ENCODE data around the gene ADAM17.
A peak's percentile ranks its signal among the peaks of the same experiment; 100 is the strongest.
"Not testable (repeated sequence)": the region's sequence is repeated elsewhere in the genome, so short reads cannot be mapped to it uniquely, and the experiment has no call there.

ADAM17 gene

GRCh38 chr2:9519250-9519649 is 36.4 kb downstream of the ADAM17 start:
- no peak for DNase-seq (ENCODE audit: low spot score)

DNA sequence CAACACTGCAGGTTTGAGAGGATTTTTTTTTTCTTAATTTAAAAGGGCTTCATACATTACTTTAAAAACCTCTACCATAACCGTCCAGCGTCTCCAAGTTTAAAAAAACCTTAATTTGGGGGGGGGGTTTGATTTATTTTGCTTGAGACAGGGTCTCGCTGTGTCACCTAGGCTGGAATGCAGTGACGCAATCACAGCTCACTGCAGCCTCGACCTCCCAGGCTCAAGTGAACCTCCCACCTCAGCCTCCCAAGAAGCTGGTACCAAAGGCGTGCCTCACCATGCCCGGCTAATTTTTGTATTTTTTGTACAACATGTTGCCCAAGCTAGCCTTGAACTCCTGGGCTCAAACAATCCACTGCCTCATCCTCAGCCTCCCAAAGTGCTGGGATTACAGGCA is 36.9 kb downstream of the ADAM17 start:
- no peak for DNase-seq (ENCODE audit: low spot score)

- DNase-seq (ENCODE audit: low spot score): no peak
These were observed 37.5 kb downstream of the ADAM17 start for GRCh38 chr2:9518163-9518562.

DNA sequence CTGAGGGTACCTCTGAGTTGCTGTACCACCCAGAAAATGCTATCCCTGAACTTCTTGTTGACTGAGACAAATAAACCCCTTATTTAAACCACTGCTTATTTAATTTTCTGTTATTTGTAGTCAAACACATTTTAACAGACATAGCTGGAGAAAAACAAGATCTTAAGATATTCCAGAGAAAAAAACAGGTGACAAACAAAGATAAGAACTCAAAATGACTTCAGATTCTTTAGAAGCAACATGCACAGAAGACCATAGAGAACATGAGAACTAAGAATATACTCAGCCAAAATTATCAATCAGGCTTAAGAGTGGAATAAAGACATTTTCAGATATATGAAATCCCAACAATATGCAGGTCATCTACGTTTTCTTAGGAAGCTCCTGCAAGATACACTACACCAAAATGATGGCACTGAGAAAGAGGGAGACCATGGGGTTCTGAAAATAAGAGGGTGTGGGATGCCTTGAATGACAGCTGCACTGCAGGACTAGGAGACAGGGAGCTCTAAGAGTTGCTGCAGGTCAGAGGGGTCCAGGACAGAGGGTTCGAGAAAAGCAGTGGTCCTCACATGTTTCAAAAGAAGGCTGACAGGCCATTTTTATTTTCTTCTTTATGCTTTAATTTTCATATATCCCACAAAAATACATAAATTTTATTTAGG is 38.4 kb downstream of the ADAM17 start:
- DNase-seq (ENCODE audit: low spot score): no peak

DNA sequence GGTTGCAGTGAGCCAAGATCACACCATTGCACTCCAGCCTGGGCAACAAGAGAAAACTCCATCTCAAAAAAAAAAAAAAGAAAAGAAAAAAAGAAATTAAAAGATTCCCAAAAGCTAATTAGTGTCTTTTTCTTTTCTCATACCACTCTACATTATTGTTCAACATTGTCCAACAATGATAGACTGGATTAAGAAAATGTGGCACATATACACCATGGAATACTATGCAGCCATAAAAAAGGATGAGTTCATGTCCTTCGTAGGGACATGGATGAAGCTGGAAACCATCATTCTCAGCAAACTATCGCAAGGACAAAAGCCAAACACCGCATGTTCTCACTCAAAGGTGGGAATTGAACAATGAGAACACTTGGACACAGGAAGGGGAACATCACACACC is 41.7 kb downstream of the ADAM17 start:
- not testable (repeated sequence) for DNase-seq (ENCODE audit: low spot score)

- DNase-seq (ENCODE audit: low spot score): no peak
These were observed 46.7 kb downstream of the ADAM17 start for GRCh38 chr2:9508931-9509330.

DNA sequence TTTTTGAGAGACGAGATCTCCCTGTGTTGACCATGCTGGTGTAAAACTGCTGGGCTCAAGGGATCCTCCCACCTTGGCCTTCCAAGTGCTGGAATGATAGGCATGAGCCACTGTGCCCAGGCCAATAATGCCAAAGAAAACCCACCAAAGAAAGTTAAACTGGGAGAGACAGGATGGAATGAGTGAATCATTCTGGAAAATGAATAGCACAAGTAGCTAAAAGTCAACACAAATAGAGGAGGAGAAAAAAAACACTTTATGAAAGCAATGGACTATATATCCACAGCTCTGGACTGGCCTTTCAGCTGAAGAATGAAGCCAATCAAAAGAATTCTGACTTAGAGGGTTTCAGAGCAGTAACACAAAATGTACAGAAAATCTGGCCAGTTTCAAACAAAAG is 57.4 kb downstream of the ADAM17 start:
- no peak for DNase-seq (ENCODE audit: low spot score)

DNA sequence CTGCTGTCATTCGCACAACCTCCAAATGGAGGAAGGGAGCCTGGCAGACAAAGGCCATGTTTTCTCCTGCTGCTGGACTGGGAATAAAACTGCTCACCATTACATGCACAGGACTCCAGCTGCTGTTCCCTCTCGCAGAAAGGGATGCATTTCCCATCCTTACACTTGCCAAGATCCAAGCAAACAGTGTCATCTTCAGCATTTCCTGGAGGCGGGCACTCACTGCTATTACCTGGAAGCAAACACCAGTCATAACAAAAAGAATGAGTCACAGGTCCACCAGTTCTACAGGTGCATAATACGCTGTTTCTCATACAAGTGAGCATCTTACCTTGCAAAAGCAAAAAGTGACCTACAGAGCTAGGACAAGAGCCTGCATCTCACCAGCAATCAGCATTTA is 58.6 kb downstream of the ADAM17 start:
- DNase-seq (ENCODE audit: low spot score): no peak

GRCh38 chr2:9494081-9494480 is 61.5 kb downstream of the ADAM17 start:
- DNase-seq (ENCODE audit: low spot score): no peak

- no peak for DNase-seq (ENCODE audit: low spot score)
These were observed 62.2 kb downstream of the ADAM17 start for GRCh38 chr2:9493478-9493877.

- no peak for DNase-seq (ENCODE audit: low spot score)
These were observed 62.7 kb downstream of the ADAM17 start for GRCh38 chr2:9492927-9493326.

DNA sequence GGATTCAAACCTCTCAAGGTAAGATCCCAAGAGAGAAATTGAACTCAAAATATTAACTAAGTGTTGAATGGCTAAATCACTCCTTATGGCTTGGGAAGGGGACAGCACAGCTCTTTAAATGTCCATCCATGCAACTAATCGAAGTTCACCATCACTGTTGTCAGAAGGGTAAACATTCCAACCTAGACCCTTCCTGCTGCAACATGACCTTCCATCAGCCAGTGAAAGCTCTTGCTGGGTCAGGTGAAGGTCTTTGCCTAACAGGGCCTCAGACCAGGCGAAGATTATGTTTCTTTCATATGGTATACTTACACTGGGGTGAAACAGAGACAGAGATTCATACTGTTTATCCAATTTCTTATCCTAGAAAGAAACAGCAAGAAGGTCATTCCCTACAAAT is 64.8 kb downstream of the ADAM17 start:
- no peak for DNase-seq (ENCODE audit: low spot score)

- DNase-seq (ENCODE audit: low spot score): no peak
These were observed 66.8 kb downstream of the ADAM17 start for GRCh38 chr2:9488583-9489547.

DNA sequence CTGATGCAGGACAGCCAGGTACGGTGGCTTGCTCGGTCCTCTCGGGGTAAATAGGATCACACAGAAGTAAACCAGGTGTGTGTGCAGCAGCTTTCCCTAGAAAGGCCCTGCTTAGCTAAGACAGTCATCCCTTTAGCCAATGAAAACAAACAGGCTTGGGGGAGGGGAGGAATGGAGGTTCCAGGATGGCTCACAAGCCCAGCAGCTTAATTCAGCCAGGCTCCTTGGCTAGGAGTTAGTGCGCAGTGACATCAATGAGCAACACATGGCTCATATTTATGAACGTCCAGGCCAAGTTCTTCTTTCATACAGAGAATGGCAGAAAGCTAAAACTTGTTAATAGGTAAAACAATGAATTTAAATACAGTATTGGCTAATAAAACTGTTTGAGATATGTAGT is 71.1 kb downstream of the ADAM17 start:
- no peak for DNase-seq (ENCODE audit: low spot score)

- no peak for DNase-seq (ENCODE audit: low spot score)
These were observed 72.5 kb downstream of the ADAM17 start for GRCh38 chr2:9483107-9483506.

- DNase-seq (ENCODE audit: low spot score): no peak
These were observed 75.5 kb downstream of the ADAM17 start for GRCh38 chr2:9480157-9480556.

DNA sequence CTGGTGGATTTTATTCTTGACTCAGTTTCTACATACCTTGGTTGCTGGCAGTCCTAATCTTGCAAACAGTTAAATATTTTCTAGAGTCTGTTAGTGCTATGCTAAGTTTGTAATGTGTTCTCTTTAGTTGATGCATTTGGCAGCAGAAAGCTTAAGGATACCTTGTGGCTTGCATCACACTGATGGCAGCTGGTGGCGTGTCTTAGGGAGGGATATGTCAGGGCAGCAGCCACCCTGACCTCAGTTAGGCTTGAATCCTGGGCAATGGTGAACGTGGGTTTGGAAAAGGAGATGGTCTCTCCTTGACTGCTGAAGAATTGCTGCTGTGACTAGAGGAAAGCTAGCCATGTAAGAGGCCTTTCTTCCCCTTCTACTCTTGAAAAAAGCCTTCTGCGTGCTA is 77.1 kb downstream of the ADAM17 start:
- DNase-seq (ENCODE audit: low spot score): no peak

DNA sequence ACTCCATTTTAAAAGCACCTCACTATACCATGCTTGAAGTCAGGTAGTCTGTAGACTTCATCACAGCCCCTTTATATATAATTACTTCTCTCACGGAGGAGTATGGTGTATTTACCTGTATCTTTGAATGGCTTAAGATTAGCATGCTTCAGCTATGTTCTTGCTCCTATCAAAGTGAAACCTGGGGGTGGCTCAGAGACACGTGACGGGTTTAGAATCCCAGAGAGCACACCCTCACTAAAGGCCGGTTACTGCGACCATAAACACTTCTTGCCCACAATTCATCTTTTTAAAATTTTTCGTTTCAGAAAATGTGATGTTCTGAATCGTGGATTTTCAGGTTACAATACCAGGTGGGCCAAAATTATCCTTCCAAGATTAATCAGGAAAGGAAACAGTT is 77.7 kb downstream of the ADAM17 start:
- DNase-seq (ENCODE audit: low spot score): no peak

DNA sequence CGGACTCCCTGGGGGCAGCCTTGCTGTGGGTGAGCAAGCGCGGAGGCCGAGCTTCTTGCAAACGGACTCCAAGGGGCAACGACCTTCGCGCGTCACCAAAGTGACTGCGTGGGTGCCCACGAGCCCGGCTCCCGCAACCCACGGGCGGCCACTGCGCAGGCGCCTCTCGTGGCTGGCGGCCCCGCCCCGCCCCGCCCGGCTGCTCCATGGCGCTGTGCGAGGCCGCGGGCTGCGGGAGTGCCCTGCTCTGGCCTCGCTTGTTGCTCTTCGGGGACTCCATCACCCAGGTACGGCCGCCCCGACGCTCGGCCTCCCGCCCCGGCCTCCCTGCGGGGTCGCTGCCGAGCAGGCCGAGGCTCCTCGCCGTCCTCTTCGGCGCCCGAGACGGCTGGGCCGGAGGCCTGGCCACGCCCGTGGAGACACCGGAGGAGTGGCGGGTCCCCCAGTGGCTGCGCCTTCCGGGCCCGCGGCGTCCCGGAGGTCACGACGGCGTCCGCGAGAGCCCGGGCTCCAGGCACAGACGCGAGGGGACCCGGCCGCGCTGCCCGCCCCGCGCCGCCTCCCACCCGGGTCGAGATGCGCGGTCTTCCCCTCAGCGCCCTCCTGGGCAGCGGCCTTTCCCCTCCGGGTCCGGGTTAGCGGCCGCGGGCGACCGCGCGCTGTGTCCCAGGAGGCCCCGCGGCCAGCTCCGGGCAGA is 81.1 kb downstream of the ADAM17 start, which contains the start of gene IAH1:
IAH1 (plus strand) TSS at position 191 of the 697 bp plus-strand sequence; CDS start at position 207, 16 bp downstream.
- peak; percentile 64 for DNase-seq (ENCODE audit: low spot score)

GRCh38 chr2:9473985-9474360 is 81.7 kb downstream of the ADAM17 start:
- no peak for DNase-seq (ENCODE audit: low spot score)

GRCh38 chr2:9473308-9473984 is 82.2 kb downstream of the ADAM17 start:
- DNase-seq (ENCODE audit: low spot score): peak; percentile 61

- no peak for DNase-seq (ENCODE audit: low spot score)
These were observed 83.1 kb downstream of the ADAM17 start for GRCh38 chr2:9472511-9472910.

All from LoVo (cell line).